CD14-positive monocyte (primary cell): ENCODE data around the gene FAM20C. TPM values are rescaled to one million over a fixed set of nuclear protein-coding genes. Genes with fewer than 3 reads are reported as not detected.

Experiments used
- DNase-seq, 3 donors: peaks; one replicate each; pipeline ENCODE4 v3.0.0-alpha.2; 2011 to 2022
- H2AFZ ChIP-seq: 2 replicates; pipeline ENCODE4 v1.6.0; 2012; ENCODE audit warnings: mild to moderate bottlenecking, low read depth, low read length, inconsistent platforms; ENCODE audit not compliant: insufficient read depth, poor library complexity, severe bottlenecking
- H3K27ac ChIP-seq, 2 donors: 1 replicate in 1 of 2; 2 replicates in 1 of 2; pipeline ENCODE4 v1.5.1; 2012 to 2013; ENCODE audit warnings: low read length in 2 of 2, control low read depth in 1 of 2, inconsistent platforms in 1 of 2, low read depth in 1 of 2, mild to moderate bottlenecking in 1 of 2
- H3K27me3 ChIP-seq, 2 donors: one replicate each; pipeline versions ENCODE4 v1.6.0 to v1.6.1; 2011 to 2013; ENCODE audit warnings: low read length in 2 of 2; ENCODE audit not compliant: control insufficient read depth in 2 of 2, insufficient read depth in 2 of 2
- H3K36me3 ChIP-seq, 2 donors: replicated peaks in 1 of 2; 1 replicate in 1 of 2; 2 replicates in 1 of 2; pipeline versions ENCODE4 v1.5.1 to v1.6.1; 2012 to 2013; ENCODE audit warnings: low read length in 2 of 2, control low read depth in 1 of 2, inconsistent platforms in 1 of 2, mild to moderate bottlenecking in 1 of 2; ENCODE audit not compliant: insufficient read depth in 2 of 2, control insufficient read depth in 1 of 2
- H3K4me1 ChIP-seq, 2 donors: 1 replicate in 1 of 2; 2 replicates in 1 of 2; pipeline versions ENCODE4 v1.5.1 to v1.6.1; 2012 to 2013; ENCODE audit warnings: low read length in 2 of 2, control low read depth in 1 of 2, inconsistent platforms in 1 of 2, mild to moderate bottlenecking in 1 of 2, moderate library complexity in 1 of 2; ENCODE audit not compliant: insufficient read depth in 2 of 2, control insufficient read depth in 1 of 2
- H3K4me2 ChIP-seq: replicated peaks from 2 replicates; pipeline ENCODE3; 2012; ENCODE audit warnings: low read length, moderate library complexity, mild to moderate bottlenecking; ENCODE audit not compliant: poor library complexity, severe bottlenecking; ENCODE audit errors: extremely low read depth
- H3K4me3 ChIP-seq, 3 experiments: fragments of 200-600 bp in 1 of 3; sonication (generic) in 1 of 3; replicated peaks in 1 of 3; 1 replicate in 2 of 3; 2 replicates in 1 of 3; pipeline ENCODE4 v1.5.1; 2011 to 2013; ENCODE audit warnings: low read length in 3 of 3, mild to moderate bottlenecking in 3 of 3, control low read depth in 2 of 3, low read depth in 2 of 3, inconsistent platforms in 1 of 3, moderate library complexity in 1 of 3
- H3K79me2 ChIP-seq: 2 replicates; pipeline ENCODE4 v1.6.0; 2012; ENCODE audit warnings: mild to moderate bottlenecking, control low read depth, inconsistent platforms, low read length, moderate library complexity; ENCODE audit not compliant: insufficient read depth
- H3K9ac ChIP-seq: 2 replicates; pipeline ENCODE4 v1.6.0; 2017; ENCODE audit warnings: low read length, mild to moderate bottlenecking; ENCODE audit not compliant: insufficient read depth, poor library complexity, severe bottlenecking
- H3K9me3 ChIP-seq, 2 donors: replicated peaks in 1 of 2; 1 replicate in 1 of 2; 2 replicates in 1 of 2; pipeline versions ENCODE4 v1.5.1 to v1.6.1; 2012 to 2013; ENCODE audit warnings: low read length in 2 of 2, control low read depth in 1 of 2; ENCODE audit not compliant: control insufficient read depth in 1 of 2, insufficient read depth in 1 of 2
- H4K20me1 ChIP-seq: 2 replicates; pipeline ENCODE4 v1.6.0; 2012; ENCODE audit warnings: mild to moderate bottlenecking, low read length, control low read depth, moderate library complexity; ENCODE audit not compliant: insufficient read depth
- H3K27ac Mint-ChIP-seq, 7 donors: one replicate each; pipeline ENCODE4 v1.8.0; 2020; ENCODE audit warnings: mild to moderate bottlenecking in 7 of 7, mixed read lengths in 7 of 7, moderate library complexity in 6 of 7, inconsistent platforms in 2 of 7
- H3K27me3 Mint-ChIP-seq, 3 donors: one replicate each; pipeline ENCODE4 v1.8.0; 2021 to 2022; ENCODE audit warnings: low read depth in 3 of 3, mild to moderate bottlenecking in 3 of 3, mixed read lengths in 3 of 3, moderate library complexity in 3 of 3, inconsistent platforms in 1 of 3
- H3K36me3 Mint-ChIP-seq, 2 donors: one replicate each; pipeline ENCODE4 v1.8.0; 2020; ENCODE audit warnings: mixed read lengths in 2 of 2, inconsistent platforms in 1 of 2, mild to moderate bottlenecking in 1 of 2
- H3K4me1 Mint-ChIP-seq: one replicate; pipeline ENCODE4 v1.8.0; 2020; ENCODE audit warnings: mild to moderate bottlenecking, mixed read lengths
- H3K4me3 Mint-ChIP-seq, 2 donors: one replicate each; pipeline ENCODE4 v1.8.0; 2020; ENCODE audit warnings: mild to moderate bottlenecking in 2 of 2, mixed read lengths in 2 of 2, moderate library complexity in 1 of 2
- H3K9me3 Mint-ChIP-seq, 7 donors: one replicate each; pipeline ENCODE4 v1.8.0; 2020 to 2022; ENCODE audit warnings: mixed read lengths in 7 of 7, mild to moderate bottlenecking in 6 of 7, moderate library complexity in 6 of 7, inconsistent platforms in 2 of 7
- WGBS: methylation state at CpG from one replicate; pipeline ENCODE4 v1.1.5; 2013; ENCODE audit warnings: missing lambda C conversion rate; ENCODE audit not compliant: insufficient coverage; 5-methylcytosine and 5-hydroxymethylcytosine counted together
- intact Hi-C, 2 donors: fragments of 100-400 bp; cut with micrococcal nuclease; formaldehyde crosslinking; loops; one replicate each; pipeline versions ENCODE4 v1.15.0 to v1.15.1; 2023
- polyA plus RNA-seq, 3 donors: library from polyadenylated mRNA; depleted of rRNA in 1 of 3; unstranded in 2 of 3; stranded (reverse) in 1 of 3; fragments of 300-500 nt in 2 of 3; fragments of >200 nt in 1 of 3; fragmentation: Illumina TruSeq in 2 of 3; gene quantifications; 1 replicate in 2 of 3; 2 replicates in 1 of 3; pipeline ENCODE4 v1.2.3, GENCODE V29; 2012 to 2021
- TF ChIP-seq, protein P1 (sequence below): fragments of 200-600 bp; IDR thresholded peaks from one replicate; pipeline ENCODE4 v1.8.0; 2022; ENCODE audit warnings: antibody characterized with exemption, mild to moderate bottlenecking

FAM20C gene
- polyA plus RNA-seq, 3 donors, result 1.2 to 32.2 (median 1.5) TPM

- peak overlapping the region; percentile 91 to 97 for H3K4me3 Mint-ChIP-seq
- peak overlapping the region; percentile 77 for H3K4me2 ChIP-seq
- no peaks in the 10 kb centered on the region for H3K9me3 Mint-ChIP-seq
- H3K4me1 ChIP-seq, result peaks cover 24 to 43% of the 10 kb centered on the region in 2 donors
- intact Hi-C loops, result loop anchor here (5.0 kb wide), 2 partner anchors 39 to 74 kb away; no protein-coding TSS in a partner anchor
- no peak overlapping the region for H3K9ac ChIP-seq
- peaks cover 28% of the 10 kb centered on the region for H3K79me2 ChIP-seq
- TF ChIP-seq, protein P1, sequence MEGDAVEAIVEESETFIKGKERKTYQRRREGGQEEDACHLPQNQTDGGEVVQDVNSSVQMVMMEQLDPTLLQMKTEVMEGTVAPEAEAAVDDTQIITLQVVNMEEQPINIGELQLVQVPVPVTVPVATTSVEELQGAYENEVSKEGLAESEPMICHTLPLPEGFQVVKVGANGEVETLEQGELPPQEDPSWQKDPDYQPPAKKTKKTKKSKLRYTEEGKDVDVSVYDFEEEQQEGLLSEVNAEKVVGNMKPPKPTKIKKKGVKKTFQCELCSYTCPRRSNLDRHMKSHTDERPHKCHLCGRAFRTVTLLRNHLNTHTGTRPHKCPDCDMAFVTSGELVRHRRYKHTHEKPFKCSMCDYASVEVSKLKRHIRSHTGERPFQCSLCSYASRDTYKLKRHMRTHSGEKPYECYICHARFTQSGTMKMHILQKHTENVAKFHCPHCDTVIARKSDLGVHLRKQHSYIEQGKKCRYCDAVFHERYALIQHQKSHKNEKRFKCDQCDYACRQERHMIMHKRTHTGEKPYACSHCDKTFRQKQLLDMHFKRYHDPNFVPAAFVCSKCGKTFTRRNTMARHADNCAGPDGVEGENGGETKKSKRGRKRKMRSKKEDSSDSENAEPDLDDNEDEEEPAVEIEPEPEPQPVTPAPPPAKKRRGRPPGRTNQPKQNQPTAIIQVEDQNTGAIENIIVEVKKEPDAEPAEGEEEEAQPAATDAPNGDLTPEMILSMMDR, result no peak
- DNase-seq, result peak in 2 of 3 donors; percentile 31 to 42
- H3K36me3 ChIP-seq, result peaks cover 15% of the 10 kb centered on the region in 2 donors
- peaks cover 37% of the 10 kb centered on the region for H4K20me1 ChIP-seq
- H3K27ac ChIP-seq, result no peak overlapping the region
- 54% methylated on average over 21 of the region's 34 CpGs for WGBS
- peaks cover 35 to 41% of the 10 kb centered on the region in 2 donors for H3K36me3 Mint-ChIP-seq
- peak overlapping the region; percentile 37 to 71 (median 43) for H3K4me3 ChIP-seq
- H2AFZ ChIP-seq, result no peak overlapping the region
- H3K27me3 ChIP-seq, result peaks cover 0 to 18% of the 10 kb centered on the region in 2 donors
- peak overlapping the region in 6 of 7 donors; percentile 71 to 96 (median 84) for H3K27ac Mint-ChIP-seq
- peaks cover 40% of the 10 kb centered on the region for H3K4me1 Mint-ChIP-seq
- peaks cover 10 to 37% (median 22%) of the 10 kb centered on the region in 3 donors for H3K27me3 Mint-ChIP-seq
- H3K9me3 ChIP-seq, result no peaks in the 10 kb centered on the region
Observed at GRCh38 chr7:191105-191980, 1.0 kb upstream of the FAM20C start.

GRCh38 chr7:192701-193480 lies 520 bp downstream of the FAM20C start:
- peaks cover 51 to 54% of the 10 kb centered on the region in 2 donors for H3K36me3 Mint-ChIP-seq
- Histone ChIP-seq H3K9ac (peak overlapping the region; percentile 75), H3K4me2 (peak overlapping the region; percentile 77), H3K27ac (peak overlapping the region in 1 of 2 donors; percentile 41), H3K79me2 (peaks cover 38% of the 10 kb centered on the region), H4K20me1 (peaks cover 53% of the 10 kb centered on the region), H3K4me1 (peaks cover 24 to 43% of the 10 kb centered on the region in 2 donors), H2AFZ (no peak overlapping the region), H3K9me3 (no peaks in the 10 kb centered on the region), H3K27me3 (peaks cover 0 to 18% of the 10 kb centered on the region in 2 donors), H3K4me3 (peak overlapping the region; percentile 56 to 91 (median 86)), H3K36me3 (peaks cover 30 to 31% of the 10 kb centered on the region in 2 donors)
- TF ChIP-seq, protein P1, result no peak
- WGBS, result under 1% methylated on average over 114 of the region's 119 CpGs
- peaks cover 5 to 29% (median 18%) of the 10 kb centered on the region in 3 donors for H3K27me3 Mint-ChIP-seq
- H3K4me1 Mint-ChIP-seq, result peaks cover 40% of the 10 kb centered on the region
- H3K9me3 Mint-ChIP-seq, result peaks cover 0 to 1% (median 0%) of the 10 kb centered on the region in 7 donors
- peak overlapping the region in 1 of 7 donors; percentile 46 for H3K27ac Mint-ChIP-seq
- intact Hi-C loops, result loop anchor here (5.0 kb wide), 2 partner anchors 41 to 76 kb away; no protein-coding TSS in a partner anchor
- no peak for DNase-seq
- peak overlapping the region in 1 of 2 donors; percentile 97 for H3K4me3 Mint-ChIP-seq
